HL-60 (cell line): ENCODE measurements around the gene NMNAT2.

Experiments
- DNase-seq, 2 experiments: peaks; one replicate each; pipeline ENCODE4 v3.0.0-alpha.2; 2010 to 2020; ENCODE audit warnings: low read depth in 1 of 2, low spot score in 1 of 2
- H3K27ac ChIP-seq: fragments of 250-450 bp; sonication (Bioruptor Pico); replicated peaks from 2 replicates; pipeline ENCODE4 v1.5.1; 2020; ENCODE audit warnings: mild to moderate bottlenecking, moderate library complexity
- H3K27me3 ChIP-seq: fragments of 250-450 bp; sonication (Bioruptor Pico); 2 replicates; pipeline ENCODE4 v1.5.1; 2021; ENCODE audit warnings: mild to moderate bottlenecking, moderate library complexity; ENCODE audit not compliant: insufficient read depth, poor library complexity, severe bottlenecking
- H3K4me3 ChIP-seq: replicated peaks from 2 replicates; pipeline ENCODE4 v1.5.1; 2011; ENCODE audit warnings: mild to moderate bottlenecking, control low read depth, low read length; ENCODE audit not compliant: insufficient read depth
- GABPA ChIP-seq: IDR thresholded peaks from 2 replicates; pipeline ENCODE4 v1.6.1; 2012; ENCODE audit warnings: low read depth
- POLR2AphosphoS5 ChIP-seq: IDR thresholded peaks from 2 replicates; pipeline ENCODE4 v1.6.1; 2012; ENCODE audit warnings: low read depth
- SPI1 ChIP-seq: IDR thresholded peaks from 2 replicates; pipeline ENCODE4 v1.6.1; 2012; ENCODE audit warnings: low read depth, mild to moderate bottlenecking, borderline replicate concordance
- TF ChIP-seq, protein P1 (sequence below): IDR thresholded peaks from one replicate; pipeline ENCODE4 v1.5.1; 2011; ENCODE audit warnings: low read length, control low read depth, inconsistent platforms; ENCODE audit not compliant: insufficient read depth
- TF ChIP-seq, protein P2 (sequence below): IDR thresholded peaks from 2 replicates; pipeline ENCODE4 v1.6.1; 2012; ENCODE audit warnings: low read depth; ENCODE audit not compliant: insufficient replicate concordance

Gene NMNAT2

DNA sequence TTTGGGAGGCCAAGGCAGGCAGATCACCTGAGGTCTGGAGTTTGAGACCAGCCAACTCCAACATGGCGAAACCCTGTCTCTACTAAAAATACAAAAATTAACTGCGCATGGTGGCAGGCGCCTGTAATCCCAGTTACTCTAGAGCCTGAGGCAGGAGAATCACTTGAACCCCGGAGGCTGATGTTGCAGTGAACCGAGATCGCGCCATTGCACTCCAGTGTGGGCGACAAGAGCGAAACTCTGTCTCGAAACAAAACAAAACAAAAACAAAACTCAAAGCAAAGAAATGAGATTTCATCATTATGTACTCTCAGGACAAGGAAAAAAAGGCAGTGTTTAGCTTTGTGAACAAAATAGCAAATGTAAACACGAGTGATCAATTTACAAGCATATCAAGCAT lies 171.1 kb downstream of the NMNAT2 start:
- TF ChIP-seq, protein P1, sequence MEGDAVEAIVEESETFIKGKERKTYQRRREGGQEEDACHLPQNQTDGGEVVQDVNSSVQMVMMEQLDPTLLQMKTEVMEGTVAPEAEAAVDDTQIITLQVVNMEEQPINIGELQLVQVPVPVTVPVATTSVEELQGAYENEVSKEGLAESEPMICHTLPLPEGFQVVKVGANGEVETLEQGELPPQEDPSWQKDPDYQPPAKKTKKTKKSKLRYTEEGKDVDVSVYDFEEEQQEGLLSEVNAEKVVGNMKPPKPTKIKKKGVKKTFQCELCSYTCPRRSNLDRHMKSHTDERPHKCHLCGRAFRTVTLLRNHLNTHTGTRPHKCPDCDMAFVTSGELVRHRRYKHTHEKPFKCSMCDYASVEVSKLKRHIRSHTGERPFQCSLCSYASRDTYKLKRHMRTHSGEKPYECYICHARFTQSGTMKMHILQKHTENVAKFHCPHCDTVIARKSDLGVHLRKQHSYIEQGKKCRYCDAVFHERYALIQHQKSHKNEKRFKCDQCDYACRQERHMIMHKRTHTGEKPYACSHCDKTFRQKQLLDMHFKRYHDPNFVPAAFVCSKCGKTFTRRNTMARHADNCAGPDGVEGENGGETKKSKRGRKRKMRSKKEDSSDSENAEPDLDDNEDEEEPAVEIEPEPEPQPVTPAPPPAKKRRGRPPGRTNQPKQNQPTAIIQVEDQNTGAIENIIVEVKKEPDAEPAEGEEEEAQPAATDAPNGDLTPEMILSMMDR, result no peak
- DNase-seq, result no peak
- H3K27ac ChIP-seq, result no peak overlapping the region

DNA sequence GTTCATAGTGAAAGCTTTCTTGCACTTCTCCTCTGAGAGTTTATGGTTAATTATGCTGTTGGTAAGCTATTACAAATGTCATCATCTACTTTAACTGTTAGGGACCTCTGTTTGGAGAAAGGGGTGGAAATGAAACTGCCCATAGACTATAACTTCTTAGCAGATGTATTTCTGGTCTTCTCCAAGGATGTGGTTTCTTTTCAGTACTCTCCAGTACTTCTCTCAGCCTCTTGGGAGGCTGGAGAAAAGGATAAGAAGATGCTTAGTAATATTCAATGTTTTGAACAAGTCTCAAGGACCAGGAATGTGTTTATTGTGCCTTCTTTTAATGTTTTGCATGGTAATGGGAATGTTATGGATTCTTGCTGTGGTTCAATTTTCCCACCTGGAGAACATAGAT lies 171.7 kb downstream of the NMNAT2 start:
- Histone ChIP-seq H3K4me3 (no peak overlapping the region), H3K27me3 (no peaks in the 10 kb centered on the region), H3K27ac (no peak overlapping the region)
- DNase-seq, result no peak
- no peak for TF ChIP-seq POLR2AphosphoS5
- TF ChIP-seq, protein P1, result no peak
- TF ChIP-seq, protein P2, sequence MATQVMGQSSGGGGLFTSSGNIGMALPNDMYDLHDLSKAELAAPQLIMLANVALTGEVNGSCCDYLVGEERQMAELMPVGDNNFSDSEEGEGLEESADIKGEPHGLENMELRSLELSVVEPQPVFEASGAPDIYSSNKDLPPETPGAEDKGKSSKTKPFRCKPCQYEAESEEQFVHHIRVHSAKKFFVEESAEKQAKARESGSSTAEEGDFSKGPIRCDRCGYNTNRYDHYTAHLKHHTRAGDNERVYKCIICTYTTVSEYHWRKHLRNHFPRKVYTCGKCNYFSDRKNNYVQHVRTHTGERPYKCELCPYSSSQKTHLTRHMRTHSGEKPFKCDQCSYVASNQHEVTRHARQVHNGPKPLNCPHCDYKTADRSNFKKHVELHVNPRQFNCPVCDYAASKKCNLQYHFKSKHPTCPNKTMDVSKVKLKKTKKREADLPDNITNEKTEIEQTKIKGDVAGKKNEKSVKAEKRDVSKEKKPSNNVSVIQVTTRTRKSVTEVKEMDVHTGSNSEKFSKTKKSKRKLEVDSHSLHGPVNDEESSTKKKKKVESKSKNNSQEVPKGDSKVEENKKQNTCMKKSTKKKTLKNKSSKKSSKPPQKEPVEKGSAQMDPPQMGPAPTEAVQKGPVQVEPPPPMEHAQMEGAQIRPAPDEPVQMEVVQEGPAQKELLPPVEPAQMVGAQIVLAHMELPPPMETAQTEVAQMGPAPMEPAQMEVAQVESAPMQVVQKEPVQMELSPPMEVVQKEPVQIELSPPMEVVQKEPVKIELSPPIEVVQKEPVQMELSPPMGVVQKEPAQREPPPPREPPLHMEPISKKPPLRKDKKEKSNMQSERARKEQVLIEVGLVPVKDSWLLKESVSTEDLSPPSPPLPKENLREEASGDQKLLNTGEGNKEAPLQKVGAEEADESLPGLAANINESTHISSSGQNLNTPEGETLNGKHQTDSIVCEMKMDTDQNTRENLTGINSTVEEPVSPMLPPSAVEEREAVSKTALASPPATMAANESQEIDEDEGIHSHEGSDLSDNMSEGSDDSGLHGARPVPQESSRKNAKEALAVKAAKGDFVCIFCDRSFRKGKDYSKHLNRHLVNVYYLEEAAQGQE, result no peak
- TF ChIP-seq SPI1, result no peak
- TF ChIP-seq GABPA, result no peak

More for the DNA sequence above, 171.1 kb downstream of the NMNAT2 start:
- no peaks in the 10 kb centered on the region for H3K27me3 ChIP-seq
- no peak overlapping the region for H3K4me3 ChIP-seq

DNA sequence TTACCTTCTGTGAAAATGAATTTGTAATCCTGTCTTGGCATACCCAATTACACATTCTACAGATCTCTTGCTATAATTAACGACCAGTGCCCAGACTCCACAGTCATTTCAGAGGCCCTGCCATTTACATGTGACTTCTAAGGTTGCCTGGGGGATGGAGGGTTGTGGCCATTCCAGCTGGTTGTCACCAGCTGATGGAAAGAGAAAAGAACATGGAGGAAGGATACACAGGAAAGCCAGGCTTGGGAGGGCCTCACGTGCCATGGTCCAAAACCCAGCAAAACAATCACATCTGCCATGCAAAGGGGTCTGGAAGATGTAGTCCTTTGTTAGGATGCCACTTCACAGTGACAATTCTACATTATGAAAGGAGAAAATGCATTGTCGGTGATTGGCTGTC lies 172.8 kb downstream of the NMNAT2 start:
- Histone ChIP-seq H3K27me3 (no peaks in the 10 kb centered on the region), H3K27ac (peak overlapping the region; percentile 34), H3K4me3 (no peak overlapping the region)
- TF ChIP-seq, protein P1, result no peak
- TF ChIP-seq SPI1 (no peak), POLR2AphosphoS5 (no peak), GABPA (no peak)
- TF ChIP-seq, protein P2, result no peak
- DNase-seq, result no peak

DNA sequence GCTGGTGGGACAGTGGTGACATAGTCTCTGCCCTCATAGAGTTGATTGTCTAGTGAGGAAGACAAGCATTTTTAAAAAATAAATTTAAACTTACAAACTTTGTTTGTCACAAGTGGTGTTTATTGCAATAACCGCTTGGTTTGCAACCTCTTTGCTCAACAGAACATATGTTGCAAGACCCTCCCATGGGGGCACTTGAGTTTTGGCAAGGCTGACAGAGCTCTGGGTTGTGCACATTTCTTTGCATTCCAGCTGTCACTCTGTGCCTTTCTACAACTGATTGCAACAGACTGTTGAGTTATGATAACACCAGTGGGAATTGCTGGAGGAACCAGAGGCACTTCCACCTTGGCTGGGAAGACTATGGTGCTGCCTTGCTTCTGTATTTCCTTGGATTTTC lies 173.7 kb downstream of the NMNAT2 start:
- DNase-seq, result peak; percentile 90 to 95
- TF ChIP-seq POLR2AphosphoS5, result 0 out of 2 replicates have a peak, but pooled peaks have one; percentile 13
- TF ChIP-seq, protein P1, result no peak
- Histone ChIP-seq H3K27ac (peak overlapping the region; percentile 69), H3K27me3 (no peaks in the 10 kb centered on the region), H3K4me3 (no peak overlapping the region)
